ENCODE data around the gene TTYH1.

TTYH1 gene

GRCh38 chr19:54422136-54422535, 6.9 kb downstream of the TTYH1 start:
- Histone ChIP-seq H3K4me1 (ENCODE audit: control insufficient read depth in 2 of 2, insufficient read depth in 1 of 2, low read depth in 1 of 2, low read length in 2 of 2) (peaks cover 49 to 51% of the 10 kb centered on the region in 2 donors), H2BK5ac (ENCODE audit: low read length) (peak overlapping the region; percentile 100), H3K18ac (ENCODE audit: low read length) (peak overlapping the region; percentile 93), H4K91ac (ENCODE audit: low read depth, low read length, poor library complexity) (no peak overlapping the region), H3K9me3 (replicated peaks in 1 of 2; ENCODE audit: control insufficient read depth in 2 of 2, insufficient read depth in 1 of 2, low read depth in 1 of 2, low read length in 2 of 2) (peaks cover 0 to 2% of the 10 kb centered on the region in 2 donors), H3K4me3 (ENCODE audit: low read length in 2 of 2) (no peak overlapping the region), H4K8ac (ENCODE audit: low read depth, low read length) (no peak overlapping the region), H3K4me2 (ENCODE audit: insufficient read depth, low read length, poor library complexity, severe bottlenecking) (no peak overlapping the region), H2BK15ac (ENCODE audit: low read length) (peak overlapping the region; percentile 95), H2BK12ac (ENCODE audit: low read length) (peak overlapping the region; percentile 82), H3K27me3 (ENCODE audit: control insufficient read depth in 3 of 3, insufficient read depth in 3 of 3, low read depth in 1 of 3, low read length in 3 of 3) (no peaks in the 10 kb centered on the region), H3K36me3 (replicated peaks in 1 of 2; ENCODE audit: control insufficient read depth in 2 of 2, insufficient read depth in 2 of 2, low read length in 2 of 2) (peaks cover 40 to 55% of the 10 kb centered on the region in 2 donors), H2AK5ac (ENCODE audit: low read depth, low read length) (peak overlapping the region; percentile 99), H3K4ac (ENCODE audit: low read length) (peak overlapping the region; percentile 61), H3K9ac (ENCODE audit: low read depth, low read length, poor library complexity) (no peak overlapping the region), H2AFZ (ENCODE audit: low read length) (no peak overlapping the region), H3K14ac (ENCODE audit: low read length) (peak overlapping the region; percentile 48), H3K79me1 (ENCODE audit: low read depth, low read length) (peaks cover 29% of the 10 kb centered on the region), H2BK120ac (ENCODE audit: low read depth, low read length) (peak overlapping the region; percentile 88), H3K27ac (replicated peaks; ENCODE audit: low read length) (peak overlapping the region; percentile 21), H3K23ac (ENCODE audit: low read depth, low read length, poor library complexity) (no peak overlapping the region)
- no CpG with 5 or more reads among the region's 20 CpGs for WGBS, 2 donors (ENCODE audit: extremely low coverage in 2 of 2, insufficient read length in 2 of 2, insufficient replicate concordance in 1 of 2)
- DNase-seq (ENCODE audit: low spot score) = no peak

- Histone ChIP-seq H3K14ac (ENCODE audit: low read length) (no peak overlapping the region), H3K9me3 (replicated peaks in 1 of 2; ENCODE audit: control insufficient read depth in 2 of 2, insufficient read depth in 1 of 2, low read depth in 1 of 2, low read length in 2 of 2) (peaks cover 0 to 2% of the 10 kb centered on the region in 2 donors), H4K91ac (ENCODE audit: low read depth, low read length, poor library complexity) (no peak overlapping the region), H3K4ac (ENCODE audit: low read length) (no peak overlapping the region), H3K18ac (ENCODE audit: low read length) (peak overlapping the region; percentile 5), H2BK120ac (ENCODE audit: low read depth, low read length) (no peak overlapping the region), H3K4me1 (ENCODE audit: control insufficient read depth in 2 of 2, insufficient read depth in 1 of 2, low read depth in 1 of 2, low read length in 2 of 2) (peaks cover 32 to 41% of the 10 kb centered on the region in 2 donors), H2AFZ (ENCODE audit: low read length) (no peak overlapping the region), H2BK12ac (ENCODE audit: low read length) (no peak overlapping the region), H3K9ac (ENCODE audit: low read depth, low read length, poor library complexity) (no peak overlapping the region), H3K23ac (ENCODE audit: low read depth, low read length, poor library complexity) (no peak overlapping the region), H2AK5ac (ENCODE audit: low read depth, low read length) (no peak overlapping the region), H2BK5ac (ENCODE audit: low read length) (no peak overlapping the region), H3K27ac (replicated peaks; ENCODE audit: low read length) (no peak overlapping the region), H3K4me2 (ENCODE audit: insufficient read depth, low read length, poor library complexity, severe bottlenecking) (no peak overlapping the region), H3K79me1 (ENCODE audit: low read depth, low read length) (peaks cover 20% of the 10 kb centered on the region), H3K4me3 (ENCODE audit: low read length in 2 of 2) (no peak overlapping the region), H4K8ac (ENCODE audit: low read depth, low read length) (peak overlapping the region; percentile 86), H3K27me3 (ENCODE audit: control insufficient read depth in 3 of 3, insufficient read depth in 3 of 3, low read depth in 1 of 3, low read length in 3 of 3) (no peaks in the 10 kb centered on the region), H2BK15ac (ENCODE audit: low read length) (no peak overlapping the region), H3K36me3 (replicated peaks in 1 of 2; ENCODE audit: control insufficient read depth in 2 of 2, insufficient read depth in 2 of 2, low read length in 2 of 2) (peaks cover 41 to 57% of the 10 kb centered on the region in 2 donors)
- DNase-seq (ENCODE audit: low spot score) = no peak
- no CpG with 5 or more reads among the region's 14 CpGs for WGBS, 2 donors (ENCODE audit: extremely low coverage in 2 of 2, insufficient read length in 2 of 2, insufficient replicate concordance in 1 of 2)
Observed at GRCh38 chr19:54424201-54424600, 8.9 kb downstream of the TTYH1 start.

- H3K36me3 ChIP-seq (replicated peaks in 1 of 2; ENCODE audit: control insufficient read depth in 2 of 2, insufficient read depth in 2 of 2, low read length in 2 of 2) = peaks cover 36 to 52% of the 10 kb centered on the region in 2 donors
Observed at GRCh38 chr19:54424660-54425381, 9.6 kb downstream of the TTYH1 start.

GRCh38 chr19:54425382-54425723, 10.1 kb downstream of the TTYH1 start:
- no peak overlapping the region for H3K4me2 ChIP-seq (ENCODE audit: insufficient read depth, low read length, poor library complexity, severe bottlenecking)
- H3K27me3 ChIP-seq (ENCODE audit: control insufficient read depth in 3 of 3, insufficient read depth in 3 of 3, low read depth in 1 of 3, low read length in 3 of 3) = no peaks in the 10 kb centered on the region
- peaks cover 23 to 43% of the 10 kb centered on the region in 2 donors for H3K4me1 ChIP-seq (ENCODE audit: control insufficient read depth in 2 of 2, insufficient read depth in 1 of 2, low read depth in 1 of 2, low read length in 2 of 2)
- H2BK15ac ChIP-seq (ENCODE audit: low read length) = no peak overlapping the region
- no peak overlapping the region for H2BK12ac ChIP-seq (ENCODE audit: low read length)
- no peak overlapping the region for H2BK5ac ChIP-seq (ENCODE audit: low read length)
- H4K91ac ChIP-seq (ENCODE audit: low read depth, low read length, poor library complexity) = no peak overlapping the region
- no peak overlapping the region for H2AFZ ChIP-seq (ENCODE audit: low read length)
- H3K9me3 ChIP-seq (replicated peaks in 1 of 2; ENCODE audit: control insufficient read depth in 2 of 2, insufficient read depth in 1 of 2, low read depth in 1 of 2, low read length in 2 of 2) = peaks cover 0 to 2% of the 10 kb centered on the region in 2 donors
- no CpG with 5 or more reads among the region's 5 CpGs for WGBS, 2 donors (ENCODE audit: extremely low coverage in 2 of 2, insufficient read length in 2 of 2, insufficient replicate concordance in 1 of 2)
- H3K36me3 ChIP-seq (replicated peaks in 1 of 2; ENCODE audit: control insufficient read depth in 2 of 2, insufficient read depth in 2 of 2, low read length in 2 of 2) = peaks cover 36 to 54% of the 10 kb centered on the region in 2 donors
- no peak overlapping the region for H4K8ac ChIP-seq (ENCODE audit: low read depth, low read length)
- H2BK120ac ChIP-seq (ENCODE audit: low read depth, low read length) = no peak overlapping the region
- DNase-seq (ENCODE audit: low spot score) = no peak
- H3K23ac ChIP-seq (ENCODE audit: low read depth, low read length, poor library complexity) = no peak overlapping the region
- H3K14ac ChIP-seq (ENCODE audit: low read length) = no peak overlapping the region
- no peak overlapping the region for H3K18ac ChIP-seq (ENCODE audit: low read length)
- no peak overlapping the region for H2AK5ac ChIP-seq (ENCODE audit: low read depth, low read length)
- H3K27ac ChIP-seq (replicated peaks; ENCODE audit: low read length) = no peak overlapping the region
- H3K79me1 ChIP-seq (ENCODE audit: low read depth, low read length) = peaks cover 20% of the 10 kb centered on the region
- H3K4me3 ChIP-seq (ENCODE audit: low read length in 2 of 2) = no peak overlapping the region
- H3K9ac ChIP-seq (ENCODE audit: low read depth, low read length, poor library complexity) = no peak overlapping the region
- H3K4ac ChIP-seq (ENCODE audit: low read length) = no peak overlapping the region

More at GRCh38 chr19:54424660-54425381, 9.6 kb downstream of the TTYH1 start:
- no peak overlapping the region for H2AFZ ChIP-seq (ENCODE audit: low read length)
- no peak overlapping the region for H3K4ac ChIP-seq (ENCODE audit: low read length)
- H2AK5ac ChIP-seq (ENCODE audit: low read depth, low read length) = no peak overlapping the region
- no peak overlapping the region for H3K23ac ChIP-seq (ENCODE audit: low read depth, low read length, poor library complexity)
- no peak overlapping the region for H3K9ac ChIP-seq (ENCODE audit: low read depth, low read length, poor library complexity)
- H3K18ac ChIP-seq (ENCODE audit: low read length) = peak overlapping the region; percentile 23
- H4K8ac ChIP-seq (ENCODE audit: low read depth, low read length) = no peak overlapping the region
- no peaks in the 10 kb centered on the region for H3K27me3 ChIP-seq (ENCODE audit: control insufficient read depth in 3 of 3, insufficient read depth in 3 of 3, low read depth in 1 of 3, low read length in 3 of 3)
- no peak overlapping the region for H2BK15ac ChIP-seq (ENCODE audit: low read length)
- H2BK5ac ChIP-seq (ENCODE audit: low read length) = no peak overlapping the region
- no peak for DNase-seq (ENCODE audit: low spot score)
- no CpG with 5 or more reads among the region's 36 CpGs for WGBS, 2 donors (ENCODE audit: extremely low coverage in 2 of 2, insufficient read length in 2 of 2, insufficient replicate concordance in 1 of 2)
- H3K4me2 ChIP-seq (ENCODE audit: insufficient read depth, low read length, poor library complexity, severe bottlenecking) = no peak overlapping the region
- no peak overlapping the region for H3K14ac ChIP-seq (ENCODE audit: low read length)
- peaks cover 28 to 40% of the 10 kb centered on the region in 2 donors for H3K4me1 ChIP-seq (ENCODE audit: control insufficient read depth in 2 of 2, insufficient read depth in 1 of 2, low read depth in 1 of 2, low read length in 2 of 2)
- H4K91ac ChIP-seq (ENCODE audit: low read depth, low read length, poor library complexity) = no peak overlapping the region
- no peak overlapping the region for H3K4me3 ChIP-seq (ENCODE audit: low read length in 2 of 2)
- H2BK120ac ChIP-seq (ENCODE audit: low read depth, low read length) = no peak overlapping the region
- H2BK12ac ChIP-seq (ENCODE audit: low read length) = no peak overlapping the region
- no peak overlapping the region for H3K27ac ChIP-seq (replicated peaks; ENCODE audit: low read length)
- peaks cover 20% of the 10 kb centered on the region for H3K79me1 ChIP-seq (ENCODE audit: low read depth, low read length)
- peaks cover 0 to 2% of the 10 kb centered on the region in 2 donors for H3K9me3 ChIP-seq (replicated peaks in 1 of 2; ENCODE audit: control insufficient read depth in 2 of 2, insufficient read depth in 1 of 2, low read depth in 1 of 2, low read length in 2 of 2)
